GM12891 (cell line): ENCODE data around the gene E2F6.

ENCODE experiments used
- DNase-seq: peaks from one replicate; pipeline ENCODE4 v3.0.0; 2011; ENCODE audit warnings: low spot score; ENCODE audit not compliant: insufficient read length
- FAIRE-seq: peaks from 2 replicates; lab custom pipeline; 2011; peaks lifted over from hg19 to GRCh38; lab: Jason Lieb, UNC
- PAX5 ChIP-seq: IDR thresholded peaks from 2 replicates; pipeline ENCODE4 v1.6.1; 2011; ENCODE audit warnings: low read length, moderate library complexity, mild to moderate bottlenecking; ENCODE audit not compliant: insufficient read depth, severe bottlenecking
- POLR2A ChIP-seq: IDR thresholded peaks from 2 replicates; pipeline ENCODE4 v1.6.1; 2011; ENCODE audit warnings: low read depth, low read length, control low read depth
- POLR2AphosphoS5 ChIP-seq: IDR thresholded peaks from 2 replicates; pipeline ENCODE4 v1.6.1; 2011; ENCODE audit warnings: low read depth, low read length, control low read depth
- POU2F2 ChIP-seq: IDR thresholded peaks from 2 replicates; pipeline ENCODE4 v1.6.1; 2011; ENCODE audit warnings: low read depth, mild to moderate bottlenecking, control low read depth, low read length, moderate library complexity
- SPI1 ChIP-seq: IDR thresholded peaks from 2 replicates; pipeline ENCODE4 v1.6.1; 2011; ENCODE audit warnings: low read depth, low read length, control low read depth
- TAF1 ChIP-seq: IDR thresholded peaks from 2 replicates; pipeline ENCODE4 v1.6.1; 2011; ENCODE audit warnings: low read depth, low read length, control low read depth

Gene E2F6

DNA sequence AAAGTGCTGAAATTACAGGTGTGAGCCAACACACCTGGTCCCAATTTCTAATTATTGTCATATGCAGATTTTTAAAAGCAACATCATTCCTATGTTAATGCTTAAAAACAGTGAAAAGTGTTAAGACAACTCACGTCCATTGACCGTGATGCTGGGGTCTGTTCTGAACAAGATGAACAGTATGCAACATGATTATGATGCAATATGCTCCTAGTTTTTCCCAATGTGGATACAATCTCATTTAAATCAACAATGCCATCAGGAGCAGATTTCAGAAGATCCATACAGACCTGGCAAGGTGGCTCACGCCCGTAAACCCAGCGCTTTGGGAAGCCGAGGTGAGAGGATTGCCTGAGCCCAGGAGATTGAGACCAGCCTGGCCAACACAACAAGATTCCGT lies 31.5 kb downstream of the E2F6 start:
- FAIRE-seq, result no peak
- TF ChIP-seq POLR2AphosphoS5, result no peak
- no peak for TF ChIP-seq POLR2A
- no peak for TF ChIP-seq PAX5
- no peak for TF ChIP-seq SPI1
- TF ChIP-seq POU2F2, result no peak
- no peak for TF ChIP-seq TAF1
- DNase-seq, result no peak

DNA sequence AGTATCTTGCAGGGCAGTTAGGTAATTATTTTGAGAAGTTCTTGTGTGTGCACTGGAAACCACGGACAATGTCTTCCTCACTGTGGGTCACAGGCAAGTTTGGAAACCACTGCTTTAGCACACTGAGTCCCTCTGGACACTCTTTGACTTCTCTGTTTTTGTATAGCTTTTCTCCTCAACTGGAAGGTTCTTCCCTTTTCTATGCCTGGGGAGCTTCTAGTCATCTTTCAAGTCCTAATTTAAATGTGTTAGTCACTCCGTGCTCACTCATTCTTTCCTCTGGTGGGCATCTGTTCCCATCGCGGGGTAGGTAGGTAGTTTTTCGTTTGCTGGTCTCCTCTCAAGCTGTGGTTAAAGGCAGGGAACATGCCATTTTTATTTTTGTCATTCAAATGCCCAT lies 32.1 kb downstream of the E2F6 start:
- TF ChIP-seq PAX5, result no peak
- no peak for TF ChIP-seq POLR2AphosphoS5
- TF ChIP-seq POLR2A, result no peak
- no peak for TF ChIP-seq TAF1
- TF ChIP-seq SPI1, result no peak
- TF ChIP-seq POU2F2, result no peak
- no peak for DNase-seq
- no peak for FAIRE-seq

DNA sequence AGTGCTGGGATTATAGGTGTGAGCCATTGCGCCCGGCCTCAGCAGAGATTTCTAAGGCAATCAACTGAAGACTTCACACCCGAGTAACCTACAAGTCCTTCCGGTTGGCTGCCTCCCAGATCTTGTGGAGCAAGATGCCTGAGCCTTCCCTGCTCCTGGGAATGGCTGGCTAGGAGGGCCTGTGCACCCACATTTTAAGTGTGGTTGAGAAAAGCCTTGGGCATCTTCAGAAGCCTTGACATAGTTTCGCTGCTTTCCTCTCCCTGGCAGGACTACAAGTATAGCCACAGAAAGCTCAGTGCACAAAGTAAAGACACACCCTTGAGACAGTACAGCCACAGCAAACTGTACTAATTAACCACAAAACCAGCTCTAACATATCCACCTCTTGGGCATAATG lies 35.2 kb downstream of the E2F6 start:
- TF ChIP-seq POLR2A (no peak), POU2F2 (no peak), SPI1 (no peak), TAF1 (no peak), PAX5 (no peak), POLR2AphosphoS5 (no peak)
- DNase-seq, result no peak
- no peak for FAIRE-seq

DNA sequence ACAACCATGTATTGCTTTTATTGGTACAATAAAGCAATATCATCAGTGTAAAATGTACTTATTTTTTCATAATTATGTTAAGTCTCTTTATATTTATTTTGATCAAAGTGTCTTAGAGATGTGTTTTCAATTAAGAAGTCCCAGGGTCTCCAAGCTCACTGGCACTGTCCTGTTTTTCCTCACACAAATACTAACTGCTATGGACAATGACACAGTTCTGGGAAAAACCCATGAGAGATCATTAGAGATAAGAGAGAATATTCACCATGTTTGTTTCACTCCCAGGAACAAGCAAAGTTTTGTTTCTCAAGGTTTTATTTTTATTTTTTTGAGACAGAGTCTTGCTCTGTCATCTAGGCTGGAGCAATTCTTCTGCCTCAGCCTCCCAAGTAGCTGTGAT lies 38.7 kb downstream of the E2F6 start:
- FAIRE-seq (no peak), DNase-seq (no peak)
- TF ChIP-seq POLR2A (no peak), TAF1 (no peak), SPI1 (no peak), POLR2AphosphoS5 (no peak), PAX5 (no peak), POU2F2 (no peak)

DNA sequence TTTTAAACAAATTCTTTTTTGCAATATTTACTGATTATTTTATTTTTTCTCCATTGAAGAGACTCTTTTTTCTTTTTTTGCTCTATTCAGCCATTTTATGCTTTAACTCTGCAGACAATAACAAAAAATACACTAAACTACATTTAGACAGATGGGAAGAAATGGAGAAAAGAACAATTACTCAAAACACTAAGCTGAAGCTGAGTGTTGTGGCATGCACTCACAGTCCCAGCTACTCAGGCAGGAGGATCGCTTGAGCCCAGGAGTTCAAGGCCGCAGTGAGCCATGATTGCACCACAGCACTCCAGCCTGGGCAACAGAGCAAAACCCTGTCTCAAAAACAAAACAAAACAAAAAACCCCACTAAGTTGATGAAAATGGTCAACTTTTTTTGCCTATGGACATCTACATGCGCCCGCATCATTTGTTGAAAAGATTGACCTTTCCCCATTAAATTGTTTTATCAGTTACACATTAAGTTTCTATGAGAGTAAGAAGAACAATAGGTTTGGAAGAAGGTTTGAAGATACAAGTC lies 43.0 kb downstream of the E2F6 start:
- FAIRE-seq, result no peak
- no peak for TF ChIP-seq PAX5
- TF ChIP-seq TAF1, result no peak
- DNase-seq, result no peak

DNA sequence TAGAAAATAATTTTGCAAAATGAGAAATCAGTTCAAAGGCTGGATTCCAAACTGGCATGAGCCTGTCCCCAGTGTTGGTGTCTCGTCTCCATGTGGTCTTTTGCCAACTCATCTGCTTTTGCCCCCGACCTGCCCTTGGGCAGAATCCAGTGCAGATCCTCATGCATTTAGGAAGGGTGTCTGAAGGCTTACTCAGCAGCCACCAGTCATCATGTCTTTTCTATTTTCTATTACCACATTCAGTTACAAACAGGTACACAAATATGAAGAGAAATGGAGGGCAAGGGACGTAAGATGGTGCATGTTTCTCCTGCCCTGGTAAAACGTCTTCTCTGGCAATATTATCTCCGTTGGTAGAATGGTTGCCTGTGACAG lies 43.5 kb downstream of the E2F6 start:
- FAIRE-seq, result no peak
- no peak for DNase-seq
- TF ChIP-seq POLR2AphosphoS5 (no peak), TAF1 (no peak), POLR2A (no peak), SPI1 (no peak), PAX5 (no peak), POU2F2 (no peak)

DNA sequence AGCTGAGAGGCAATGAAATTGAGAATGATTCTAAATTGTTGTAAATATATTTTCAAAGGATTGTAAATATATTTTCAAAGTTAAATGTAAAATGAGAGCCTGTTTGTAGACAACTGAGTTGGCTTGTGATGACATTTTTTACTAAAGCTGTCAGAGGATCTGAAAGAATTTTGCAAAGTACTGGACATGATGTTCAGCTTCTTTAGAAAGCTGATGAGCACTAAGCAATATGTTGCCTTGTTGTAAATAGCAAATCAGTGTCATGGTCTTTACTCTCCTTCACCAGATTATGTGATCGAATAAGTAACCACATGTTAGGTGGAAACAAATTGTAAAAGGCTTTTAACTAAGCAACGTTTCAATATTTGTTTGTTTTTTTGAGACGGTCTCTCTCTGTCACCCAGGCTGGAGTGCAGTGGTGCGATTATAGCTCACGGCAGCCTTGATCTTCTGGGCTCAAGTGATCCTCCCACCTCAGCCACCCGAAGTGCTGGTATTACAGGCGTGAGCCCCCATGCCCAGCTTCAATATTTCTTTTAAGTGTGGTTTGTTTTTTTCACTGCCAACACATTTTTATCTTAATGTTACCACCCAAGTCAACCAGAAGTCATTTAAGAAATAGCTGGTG lies 44.0 kb downstream of the E2F6 start:
- TF ChIP-seq PAX5 (no peak), TAF1 (no peak), POLR2A (no peak), SPI1 (no peak), POLR2AphosphoS5 (no peak), POU2F2 (no peak)
- DNase-seq (no peak), FAIRE-seq (no peak)

DNA sequence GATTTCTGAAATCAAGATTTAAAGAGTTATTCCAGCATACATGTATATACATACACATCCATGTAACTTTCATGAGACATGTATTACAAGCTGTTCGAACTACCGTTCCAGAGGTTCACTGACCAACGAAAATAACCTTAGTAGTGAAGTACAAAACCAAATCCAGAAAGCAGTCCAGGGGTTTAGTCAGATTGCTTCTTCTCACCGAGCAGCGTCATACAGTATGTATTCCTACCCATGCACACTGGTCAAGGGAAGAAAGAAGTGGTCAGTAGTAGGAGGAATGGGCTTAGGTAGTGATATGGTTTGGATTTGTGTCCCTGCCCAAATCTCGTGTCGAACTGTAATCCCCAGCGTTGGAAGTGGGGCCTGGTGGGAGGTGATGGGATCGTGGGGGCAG lies 45.3 kb downstream of the E2F6 start:
- DNase-seq (no peak), FAIRE-seq (no peak)
- TF ChIP-seq TAF1 (no peak), POU2F2 (no peak), POLR2AphosphoS5 (no peak), POLR2A (no peak), PAX5 (no peak), SPI1 (no peak)

DNA sequence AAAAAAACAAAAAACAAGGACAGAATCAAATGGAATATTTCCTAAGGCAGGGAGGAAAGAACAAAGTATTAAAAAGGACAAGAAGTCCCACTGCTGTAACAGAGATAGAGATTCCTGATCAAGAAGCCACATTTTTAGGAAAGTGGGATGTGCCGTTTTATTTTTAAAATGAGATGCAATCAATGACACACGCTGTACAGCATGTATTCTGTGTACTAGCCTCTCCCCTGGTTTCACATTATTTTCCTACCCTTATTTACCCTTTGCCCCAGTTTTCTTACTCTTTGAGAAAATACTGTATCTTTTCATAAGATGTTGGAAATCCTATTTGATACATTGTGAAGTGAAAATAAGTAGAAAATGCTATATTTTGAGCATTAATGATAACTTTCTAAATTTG lies 45.8 kb downstream of the E2F6 start:
- no peak for FAIRE-seq
- TF ChIP-seq SPI1, result no peak
- TF ChIP-seq POU2F2, result no peak
- TF ChIP-seq TAF1, result no peak
- TF ChIP-seq PAX5, result no peak
- TF ChIP-seq POLR2AphosphoS5, result no peak
- DNase-seq, result no peak

DNA sequence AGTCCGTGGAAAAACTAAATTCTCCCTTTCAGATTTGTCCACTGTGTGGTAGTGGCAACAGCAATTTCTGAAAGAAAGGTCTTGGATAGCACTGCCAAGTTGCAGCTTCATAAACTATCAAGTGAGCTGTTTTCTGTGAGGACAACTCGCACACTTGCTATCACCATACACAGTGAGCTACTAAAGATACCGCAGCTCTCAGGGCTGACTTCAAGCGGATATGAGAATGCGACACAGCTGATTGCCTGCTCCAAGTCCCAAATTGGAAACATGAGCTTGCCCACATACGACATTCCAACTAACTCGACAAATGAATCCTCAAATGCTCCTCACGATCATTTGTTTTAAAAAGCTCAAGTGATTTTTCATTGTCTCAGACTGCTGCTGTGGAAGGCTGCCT lies 46.2 kb downstream of the E2F6 start:
- DNase-seq (no peak), FAIRE-seq (no peak)
- TF ChIP-seq PAX5, result no peak
- TF ChIP-seq POLR2AphosphoS5, result no peak
- no peak for TF ChIP-seq TAF1
- no peak for TF ChIP-seq POU2F2
- no peak for TF ChIP-seq SPI1
- TF ChIP-seq POLR2A, result no peak

DNA sequence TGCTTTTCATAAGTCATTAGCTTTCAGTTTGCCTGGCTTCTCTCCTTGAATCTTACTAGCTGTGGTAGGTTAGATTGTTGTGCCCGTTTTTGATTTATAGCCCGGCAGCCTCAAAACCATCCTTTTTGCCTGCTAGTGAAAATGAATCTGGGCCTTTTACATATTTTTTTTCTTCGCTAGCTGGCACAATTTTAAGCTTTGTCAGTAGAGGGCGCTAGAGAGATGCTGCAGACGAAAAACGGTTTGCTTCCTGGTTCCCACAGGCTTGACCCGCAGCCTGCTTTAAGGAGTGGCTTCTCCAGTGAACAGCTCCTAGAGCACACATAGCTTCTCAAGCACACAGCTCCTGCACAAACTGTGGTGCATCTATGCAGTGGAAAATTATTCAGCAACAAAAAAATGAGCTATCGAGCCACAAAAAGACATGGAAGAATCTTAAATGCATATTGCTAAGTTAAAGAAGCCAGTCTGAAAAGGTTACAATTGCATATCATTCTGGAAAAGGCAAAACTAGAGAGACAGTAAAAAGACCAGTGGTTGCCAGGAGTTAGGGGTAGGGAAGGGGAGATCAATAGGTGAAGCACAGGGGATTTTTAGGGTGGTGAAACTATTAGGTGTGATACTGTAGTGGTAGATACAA lies 47.9 kb downstream of the E2F6 start:
- DNase-seq, result no peak
- no peak for TF ChIP-seq PAX5
- no peak for TF ChIP-seq SPI1
- no peak for TF ChIP-seq POLR2A
- TF ChIP-seq POLR2AphosphoS5, result no peak
- no peak for TF ChIP-seq TAF1
- no peak for TF ChIP-seq POU2F2
- FAIRE-seq, result no peak
